ENCODE data around the gene PRAMEF1.

GRCh38 chr1:12811409-12811784 is 20.2 kb downstream of the PRAMEF1 start:
- no peak for TF ChIP-seq POLR2A (IDR thresholded peaks at IDR 0.05; ENCODE audit: low read length)
- TF ChIP-seq GATA1 (IDR thresholded peaks at IDR 0.05; ENCODE audit: low read depth, low read length), result no peak
